Fibroblast of pulmonary artery (primary cell): ENCODE results near the gene SLC39A7.

ENCODE experiments used
- DNase-seq: peaks from one replicate; pipeline ENCODE4 v3.0.0-alpha.2; 2010; ENCODE audit warnings: low read depth
- H3K4me3 ChIP-seq: replicated peaks from 2 replicates; pipeline ENCODE4 v1.5.1; 2011; ENCODE audit warnings: low read depth, mild to moderate bottlenecking, control low read depth, low read length, moderate library complexity
- CTCF ChIP-seq: IDR thresholded peaks from 2 replicates; pipeline ENCODE4 v1.5.1; 2011; ENCODE audit warnings: mild to moderate bottlenecking, control low read depth, low read length, inconsistent platforms; ENCODE audit errors: missing control alignments

SLC39A7 gene

DNA sequence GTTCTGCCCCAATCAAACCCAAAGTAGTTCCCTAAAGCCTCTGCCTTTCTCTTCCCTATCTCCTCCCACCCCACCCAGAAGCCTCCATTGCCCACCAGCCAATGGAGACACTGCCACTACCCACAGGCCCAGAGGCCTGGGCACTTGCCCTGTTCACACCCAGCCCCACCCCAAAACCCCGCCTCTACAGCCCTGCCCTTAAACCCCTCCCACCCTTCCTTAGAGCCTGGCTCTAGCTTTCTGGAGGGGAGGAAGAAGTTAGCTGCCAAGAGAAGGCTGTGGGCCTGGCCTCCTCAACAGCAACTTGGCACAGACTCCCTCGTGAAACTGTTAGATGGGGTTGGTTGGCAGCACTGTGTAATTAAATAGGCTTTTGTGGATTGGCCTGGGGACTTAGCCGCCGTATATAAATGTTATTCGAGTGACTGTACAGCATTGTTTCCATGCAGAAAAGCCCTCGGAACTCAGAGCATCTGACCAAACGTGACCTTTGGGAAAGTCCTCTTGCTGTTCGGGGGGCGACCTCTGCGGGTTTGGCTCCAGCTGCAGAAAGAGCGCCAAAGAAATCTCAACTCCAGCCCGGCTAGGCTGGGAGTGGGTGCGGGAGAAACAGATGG is 39.8 kb upstream of the SLC39A7 start:
- peak; percentile 57 for DNase-seq
- H3K4me3 ChIP-seq, result no peak overlapping the region
- no peak for TF ChIP-seq CTCF

DNA sequence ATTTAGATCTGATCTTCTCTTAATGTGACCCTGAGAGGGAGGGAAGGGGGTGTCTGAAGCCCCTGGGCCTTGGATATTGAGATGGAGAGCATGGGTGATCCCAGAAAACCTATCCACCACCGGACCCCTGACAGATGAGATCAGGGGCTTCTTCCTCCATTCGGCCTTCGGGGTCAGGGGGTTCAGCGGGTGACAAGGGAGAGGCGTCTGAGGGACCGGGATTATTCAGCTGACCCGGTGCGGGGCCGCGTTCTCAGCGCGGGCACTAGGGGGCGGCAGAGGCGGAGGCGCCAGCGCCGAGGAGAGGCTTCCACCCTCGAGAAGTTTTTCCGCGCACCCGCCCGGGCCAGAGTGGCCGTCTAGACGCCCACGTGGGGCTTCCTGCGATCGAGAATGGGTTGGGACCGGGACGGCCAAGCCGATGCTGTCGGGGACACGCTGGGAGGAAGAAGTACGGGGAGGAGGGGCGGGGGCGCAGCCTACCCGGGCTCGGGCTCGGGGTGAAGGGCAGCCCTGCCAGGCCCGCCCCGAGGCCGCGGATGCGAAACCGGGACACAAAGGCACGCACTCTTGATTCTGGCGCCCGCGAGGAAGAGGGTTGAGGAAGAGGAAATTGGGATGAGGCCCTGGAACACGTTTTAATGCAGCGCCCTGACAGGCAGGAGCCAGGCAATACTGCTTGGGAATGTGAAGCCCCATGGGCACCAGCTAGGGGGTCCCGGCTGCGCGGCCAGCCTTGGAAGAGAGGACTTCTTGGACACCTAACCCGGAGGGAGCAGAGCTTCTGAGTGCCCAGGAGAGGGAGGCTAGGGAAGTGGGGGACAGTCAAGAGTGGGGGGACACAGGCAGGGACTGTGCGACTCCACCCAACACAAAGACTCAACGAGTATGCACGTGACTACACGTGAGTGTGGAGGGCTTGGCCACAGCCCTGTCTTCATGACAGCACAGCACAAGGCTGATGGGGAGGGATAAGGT is 39.0 kb upstream of the SLC39A7 start:
- peak; percentile 57 for DNase-seq
- peak; percentile 79 for TF ChIP-seq CTCF
- H3K4me3 ChIP-seq, result peak overlapping the region; percentile 51

- H3K4me3 ChIP-seq, result no peak overlapping the region
- TF ChIP-seq CTCF, result no peak
- DNase-seq, result no peak
Observed at GRCh38 chr6:33163540-33163939, 37.1 kb upstream of the SLC39A7 start.

- H3K4me3 ChIP-seq, result no peak overlapping the region
- no peak for TF ChIP-seq CTCF
- no peak for DNase-seq
Observed at GRCh38 chr6:33164176-33164575, 36.5 kb upstream of the SLC39A7 start.

DNA sequence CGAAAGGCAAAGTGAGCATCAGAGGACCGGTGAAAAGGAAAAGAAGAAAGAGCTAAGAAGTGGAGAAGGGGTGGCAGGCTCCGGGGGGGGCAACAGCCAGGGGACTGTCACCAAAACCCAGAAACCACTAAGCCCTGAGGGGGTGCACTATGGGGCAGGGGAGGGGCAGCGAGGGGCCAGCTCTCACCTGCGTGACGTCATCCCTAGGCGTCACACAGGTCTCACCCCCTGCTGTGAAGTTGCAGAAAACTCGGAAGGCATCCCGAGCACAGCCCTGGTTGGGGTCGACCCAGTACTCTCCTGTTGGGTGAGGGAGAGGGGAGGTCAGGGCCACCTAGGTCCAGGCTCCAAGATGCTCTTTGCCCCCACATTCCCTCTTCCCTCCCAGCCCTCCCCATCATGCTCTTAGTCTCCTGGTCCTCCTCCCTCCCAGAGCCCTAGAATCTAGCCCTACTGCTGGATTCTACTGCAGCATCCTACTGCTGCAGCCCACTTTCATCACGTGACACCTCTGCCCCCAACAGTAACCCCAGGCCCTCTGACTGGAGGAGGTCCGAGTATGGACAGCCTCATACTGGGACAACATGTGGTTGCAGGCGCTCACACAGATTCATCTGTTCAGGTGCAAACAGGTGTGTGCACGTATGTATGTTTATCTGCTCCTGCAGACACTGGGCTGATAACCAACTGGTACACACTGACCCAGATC is 35.8 kb upstream of the SLC39A7 start:
- H3K4me3 ChIP-seq, result no peak overlapping the region
- no peak for DNase-seq
- no peak for TF ChIP-seq CTCF

GRCh38 chr6:33165581-33166258 is 34.9 kb upstream of the SLC39A7 start:
- no peak for TF ChIP-seq CTCF
- DNase-seq, result no peak

More at GRCh38 chr6:33165581-33166258, 34.9 kb upstream of the SLC39A7 start:
- H3K4me3 ChIP-seq, result no peak overlapping the region
